SK-N-SH (cell line): ENCODE measurements around the gene CDH18. TPM values are rescaled to one million over a fixed set of nuclear protein-coding genes. Genes with fewer than 3 reads are reported as not detected.

ENCODE experiments used
- CTCF ChIA-PET: fragments of 300-600, 350-600 bp; formaldehyde crosslinking; extraction: SDS; loops from one replicate; lab custom pipeline; 2021; lab: Yijun Ruan, JAX
- POLR2A ChIA-PET: fragments of 350-600 bp; sonication (Branson Sonifier 250); formaldehyde crosslinking; extraction: SDS; loops from one replicate; lab custom pipeline; 2020; ENCODE audit warnings: antibody characterized with exemption, inconsistent platforms; lab: Yijun Ruan, JAX
- DNase-seq: peaks from one replicate; pipeline ENCODE4 v3.0.0; 2012
- H2AFZ ChIP-seq: fragments of 200-600 bp; sonication (generic); 2 replicates; pipeline ENCODE4 v1.8.1; 2016; ENCODE audit warnings: antibody characterized with exemption, mild to moderate bottlenecking, low read depth
- H3F3A ChIP-seq: fragments of 200-600 bp; sonication (generic); replicated peaks from 2 replicates; pipeline ENCODE3; 2016; ENCODE audit warnings: antibody characterized with exemption, mild to moderate bottlenecking; ENCODE audit not compliant: insufficient read depth
- H3K27ac ChIP-seq, 2 experiments: fragments of 200-500 bp in 1 of 2; fragments of 200-600 bp in 1 of 2; sonication (Bioruptor generic) in 1 of 2; sonication (generic), shearing (Covaris generic) in 1 of 2; 2 replicates each; pipeline versions ENCODE4 v1.5.1 to v1.6.1; 2014 to 2016; ENCODE audit warnings: low read depth in 2 of 2, inconsistent platforms in 1 of 2, low read length in 1 of 2, mild to moderate bottlenecking in 1 of 2, mixed read lengths in 1 of 2
- H3K27me3 ChIP-seq: fragments of 200-600 bp; sonication (generic), shearing (Covaris generic); 2 replicates; pipeline ENCODE4 v1.6.1; 2016; ENCODE audit warnings: mixed run types; ENCODE audit not compliant: insufficient read depth
- H3K36me3 ChIP-seq, 2 experiments: fragments of 200-500 bp in 1 of 2; fragments of 200-600 bp in 1 of 2; sonication (Bioruptor generic) in 1 of 2; sonication (generic) in 1 of 2; replicated peaks in 1 of 2; 2 replicates each; pipeline versions ENCODE3 to v1.5.1; 2014 to 2016; ENCODE audit warnings: low read length in 1 of 2, mild to moderate bottlenecking in 1 of 2; ENCODE audit not compliant: insufficient read depth in 2 of 2, control insufficient read depth in 1 of 2
- H3K4me1 ChIP-seq, 2 experiments: fragments of 200-500 bp in 1 of 2; fragments of 200-600 bp in 1 of 2; sonication (Bioruptor generic) in 1 of 2; sonication (generic), shearing (Covaris generic) in 1 of 2; 2 replicates each; pipeline versions ENCODE4 v1.5.1 to v1.6.1; 2014 to 2016; ENCODE audit warnings: low read depth in 1 of 2, low read length in 1 of 2, mixed run types in 1 of 2; ENCODE audit not compliant: insufficient read depth in 2 of 2, control insufficient read depth in 1 of 2
- H3K4me2 ChIP-seq: fragments of 200-600 bp; sonication (generic), shearing (Covaris generic); 2 replicates; pipeline ENCODE4 v1.6.1; 2017; ENCODE audit warnings: mixed run types
- H3K4me3 ChIP-seq, 2 experiments: fragments of 200-500 bp in 1 of 2; fragments of 200-600 bp in 1 of 2; sonication (Bioruptor generic) in 1 of 2; sonication (generic), shearing (Covaris generic) in 1 of 2; 2 replicates each; pipeline versions ENCODE4 v1.5.1 to v1.8.1; 2014 to 2016; ENCODE audit warnings: low read depth in 2 of 2, inconsistent platforms in 1 of 2, low read length in 1 of 2, mild to moderate bottlenecking in 1 of 2, mixed read lengths in 1 of 2, moderate library complexity in 1 of 2
- H3K79me2 ChIP-seq: fragments of 200-600 bp; sonication (generic); 2 replicates; pipeline ENCODE4 v1.8.1; 2017; ENCODE audit warnings: mild to moderate bottlenecking; ENCODE audit not compliant: insufficient read depth
- H3K9ac ChIP-seq: fragments of 200-600 bp; sonication (generic); 2 replicates; pipeline ENCODE4 v1.6.1; 2017; ENCODE audit warnings: mixed run types
- H3K9me2 ChIP-seq: fragments of 200-600 bp; sonication (generic); 2 replicates; pipeline ENCODE4 v1.6.1; 2017; ENCODE audit warnings: mixed run types
- H3K9me3 ChIP-seq: fragments of 200-600 bp; sonication (generic); 2 replicates; pipeline ENCODE4 v1.6.1; 2017; ENCODE audit warnings: mixed run types, mild to moderate bottlenecking, moderate library complexity
- H4K20me1 ChIP-seq: fragments of 200-600 bp; sonication (generic); 2 replicates; pipeline ENCODE4 v1.6.1; 2017; ENCODE audit warnings: mild to moderate bottlenecking, mixed run types; ENCODE audit not compliant: insufficient read depth
- CHD2 ChIP-seq: fragments of 150-350 bp; IDR thresholded peaks from 2 replicates; pipeline ENCODE4 v1.6.1; 2018; ENCODE audit warnings: low read length; ENCODE audit not compliant: partially characterized antibody
- ELF1 ChIP-seq: IDR thresholded peaks from 2 replicates; pipeline ENCODE4 v1.4.0; 2012
- FOSL2 ChIP-seq: IDR thresholded peaks from 2 replicates; pipeline ENCODE4 v1.4.0; 2012; ENCODE audit warnings: low read depth, mild to moderate bottlenecking, moderate library complexity, borderline replicate concordance
- FOXM1 ChIP-seq: IDR thresholded peaks from 2 replicates; pipeline ENCODE4 v1.4.0; 2012; ENCODE audit warnings: low read depth, mild to moderate bottlenecking
- GABPA ChIP-seq: IDR thresholded peaks from 2 replicates; pipeline ENCODE4 v1.4.0; 2012; ENCODE audit warnings: low read depth, mild to moderate bottlenecking
- GATA2 ChIP-seq: sonication (generic); formaldehyde crosslinking; IDR thresholded peaks from 2 replicates; pipeline ENCODE4 v1.5.0; 2020; ENCODE audit warnings: mild to moderate bottlenecking, missing genetic modification reagents
- IRF3 ChIP-seq: fragments of 150-350 bp; IDR thresholded peaks from 2 replicates; pipeline ENCODE4 v1.6.1; 2016; ENCODE audit warnings: mild to moderate bottlenecking, low read depth, low read length
- JUND ChIP-seq: IDR thresholded peaks from 2 replicates; pipeline ENCODE4 v1.4.0; 2012
- MAX ChIP-seq: IDR thresholded peaks from 2 replicates; pipeline ENCODE4 v1.4.0; 2012; ENCODE audit warnings: low read depth
- MXI1 ChIP-seq: IDR thresholded peaks from 2 replicates; pipeline ENCODE4 v1.6.1; 2012; ENCODE audit warnings: mild to moderate bottlenecking, low read depth, low read length, improper control_type of control experiment
- NFIC ChIP-seq: IDR thresholded peaks from 2 replicates; pipeline ENCODE4 v1.4.0; 2012; ENCODE audit warnings: borderline replicate concordance
- NRF1 ChIP-seq: IDR thresholded peaks from 2 replicates; pipeline ENCODE4 v1.6.1; 2012; ENCODE audit warnings: low read depth, mild to moderate bottlenecking, low read length
- PBX3 ChIP-seq: IDR thresholded peaks from 2 replicates; pipeline ENCODE4; 2012
- POLR2AphosphoS5 ChIP-seq: IDR thresholded peaks from 2 replicates; pipeline ENCODE4 v1.6.1; 2012; ENCODE audit warnings: low read depth, low read length
- RAD21 ChIP-seq: IDR thresholded peaks from 2 replicates; pipeline ENCODE4 v1.6.1; 2012; ENCODE audit warnings: mild to moderate bottlenecking, low read length
- RFX5 ChIP-seq: IDR thresholded peaks from 2 replicates; pipeline ENCODE4 v1.6.1; 2012; ENCODE audit warnings: mild to moderate bottlenecking, improper control_type of control experiment, low read length
- RXRA ChIP-seq: IDR thresholded peaks from 2 replicates; pipeline ENCODE4 v1.4.0; 2012; ENCODE audit warnings: low read depth, mild to moderate bottlenecking, borderline replicate concordance
- SIN3A ChIP-seq: IDR thresholded peaks from 2 replicates; pipeline ENCODE4 v1.6.1; 2012; ENCODE audit warnings: low read depth, mild to moderate bottlenecking, low read length, moderate library complexity, borderline replicate concordance
- TAF1 ChIP-seq: IDR thresholded peaks from 2 replicates; pipeline ENCODE4 v1.6.1; 2012; ENCODE audit warnings: low read depth, mild to moderate bottlenecking, low read length, moderate library complexity, borderline replicate concordance
- TCF12 ChIP-seq: IDR thresholded peaks from 2 replicates; pipeline ENCODE4 v1.4.0; 2012
- USF2 ChIP-seq: fragments of 150-350 bp; IDR thresholded peaks from 2 replicates; pipeline ENCODE4 v1.6.1; 2017; ENCODE audit warnings: antibody characterized with exemption, low read length, low read depth, borderline replicate concordance
- WGBS: methylation state at CpG from one replicate; pipeline ENCODE4 v1.1.6; 2017; ENCODE audit warnings: low lambda C conversion rate; 5-methylcytosine and 5-hydroxymethylcytosine counted together
- polyA plus RNA-seq, 3 experiments: library from polyadenylated mRNA; depleted of rRNA; stranded (reverse); fragments of >200 nt; gene quantifications; 2 replicates each; pipeline ENCODE4 v1.2.3, GENCODE V29; 2012

The CDH18 gene
- polyA plus RNA-seq, 1 of the 3 experiments (the other 2 are of a cell fraction) = 6.0 TPM

GRCh38 chr5:19532936-19533335 is 455.1 kb downstream of the CDH18 start:
- no peaks in the 10 kb centered on the region for H3K4me1 ChIP-seq
- ChIA-PET CTCF (no interaction called here), POLR2A (no interaction called here)
- no peaks in the 10 kb centered on the region for H3K9me2 ChIP-seq
- H3K9ac ChIP-seq = no peak overlapping the region
- H3F3A ChIP-seq = no peaks in the 10 kb centered on the region
- H3K9me3 ChIP-seq = no peaks in the 10 kb centered on the region
- 38% methylated on average over 4 of the region's 4 CpGs for WGBS
- no peak overlapping the region for H3K27ac ChIP-seq
- H3K4me3 ChIP-seq = no peak overlapping the region
- H3K79me2 ChIP-seq = no peaks in the 10 kb centered on the region
- H4K20me1 ChIP-seq = no peaks in the 10 kb centered on the region
- H3K27me3 ChIP-seq = no peaks in the 10 kb centered on the region
- no peak for DNase-seq
- no peak overlapping the region for H2AFZ ChIP-seq
- no peak for TF ChIP-seq PBX3
- no peak for TF ChIP-seq RXRA
- TF ChIP-seq NRF1 = no peak
- no peak for TF ChIP-seq GATA2 (CRISPR knock-in tag)
- TF ChIP-seq CHD2 = no peak
- TF ChIP-seq ELF1 = no peak
- no peak for TF ChIP-seq SIN3A
- no peak for TF ChIP-seq TAF1
- no peak for TF ChIP-seq USF2
- no peak for TF ChIP-seq MXI1
- no peak for TF ChIP-seq RFX5
- no peak for TF ChIP-seq NFIC
- TF ChIP-seq GABPA = no peak
- no peak for TF ChIP-seq POLR2AphosphoS5
- no peak for TF ChIP-seq TCF12
- TF ChIP-seq FOXM1 = no peak
- TF ChIP-seq, all 33 proteins: peak for 0
- no peak overlapping the region for H3K4me2 ChIP-seq
- H3K36me3 ChIP-seq = no peaks in the 10 kb centered on the region

- TF ChIP-seq IRF3 (no peak), FOXM1 (no peak), RFX5 (no peak), FOSL2 (peak; percentile 54; the same call in 1 of the 2 replicates), MAX (no peak), RAD21 (no peak), JUND (peak; percentile 36; the same call in 1 of the 2 replicates)
- CTCF ChIA-PET = no interaction called here
- Histone ChIP-seq H3K4me2 (no peak overlapping the region), H3F3A (no peaks in the 10 kb centered on the region), H3K4me1 (no peaks in the 10 kb centered on the region), H3K9ac (no peak overlapping the region), H3K9me2 (no peaks in the 10 kb centered on the region), H4K20me1 (no peaks in the 10 kb centered on the region), H3K36me3 (no peaks in the 10 kb centered on the region), H3K4me3 (no peak overlapping the region), H3K79me2 (no peaks in the 10 kb centered on the region), H2AFZ (no peak overlapping the region), H3K9me3 (no peaks in the 10 kb centered on the region), H3K27me3 (no peaks in the 10 kb centered on the region), H3K27ac (no peak overlapping the region)
- POLR2A ChIA-PET = no interaction called here
- no peak for DNase-seq
- 43% methylated on average over 8 of the region's 8 CpGs for WGBS
Measured at GRCh38 chr5:19531374-19531952, 456.5 kb downstream of the CDH18 start.
